GM06990 (cell line): ENCODE data around the gene ZNRD2.

Experiments used
- DNase-seq: peaks from one replicate; pipeline ENCODE4 v3.0.0-alpha.2; 2011; ENCODE audit not compliant: insufficient read length; ENCODE audit errors: extremely low read depth
- H3K27me3 ChIP-seq: replicated peaks from 2 replicates; pipeline ENCODE4 v1.6.0; 2011; ENCODE audit warnings: low read length; ENCODE audit not compliant: control insufficient read depth, insufficient read depth
- H3K36me3 ChIP-seq: 2 replicates; pipeline ENCODE4 v1.5.1; 2011; ENCODE audit warnings: low read length; ENCODE audit not compliant: control insufficient read depth, insufficient read depth
- H3K4me3 ChIP-seq: replicated peaks from 2 replicates; pipeline ENCODE4 v1.5.1; 2011; ENCODE audit warnings: low read depth, mild to moderate bottlenecking, control low read depth, low read length
- CTCF ChIP-seq: IDR thresholded peaks from 2 replicates; pipeline ENCODE4 v1.5.1; 2011; ENCODE audit warnings: low read length, control low read depth, mild to moderate bottlenecking, inconsistent platforms; ENCODE audit not compliant: insufficient read depth, poor library complexity, severe bottlenecking

The ZNRD2 gene

DNA sequence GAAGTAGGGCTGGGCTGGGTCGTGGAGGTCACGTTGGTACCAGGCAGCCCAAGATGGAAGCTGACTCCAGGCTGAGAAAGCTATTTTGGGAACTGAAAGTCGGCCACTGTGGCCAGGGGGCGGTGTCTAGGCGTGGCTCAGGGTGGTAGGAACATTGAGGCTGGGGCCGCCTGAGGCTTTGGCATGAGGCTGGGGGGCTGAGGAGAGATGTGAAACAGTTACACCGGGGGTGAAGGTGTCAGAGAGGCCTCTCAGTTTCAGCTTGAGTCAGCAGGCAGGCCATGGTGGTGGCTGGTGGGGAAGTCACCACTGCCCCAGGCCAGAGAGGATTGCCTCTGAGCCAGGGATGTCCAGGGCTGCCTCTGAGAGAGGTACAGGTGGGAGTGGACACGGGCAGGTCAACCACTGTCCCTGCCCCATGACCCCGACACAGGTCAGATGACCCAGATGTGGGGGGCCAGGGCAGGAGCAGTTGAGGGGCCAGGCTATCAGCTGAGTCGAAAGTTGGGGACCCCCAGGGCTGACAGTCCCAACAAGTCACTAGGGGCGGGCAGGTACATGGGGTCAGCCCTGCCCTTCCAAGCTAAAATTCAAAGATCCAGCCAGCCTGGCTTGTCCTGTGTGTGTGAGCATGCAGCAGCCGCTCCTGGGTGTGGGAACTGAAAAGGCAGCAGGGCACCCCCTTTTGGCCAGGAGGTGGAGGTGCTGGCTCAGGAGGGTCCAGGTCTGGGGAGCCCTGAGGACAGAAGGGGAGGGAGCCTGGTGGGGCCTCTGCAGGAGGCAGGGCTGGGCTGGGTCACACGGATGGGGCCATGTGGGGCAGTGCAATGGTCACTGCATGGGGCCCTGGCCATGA is 18.1 kb downstream of the ZNRD2 start:
- peak; percentile 93 for TF ChIP-seq CTCF
- DNase-seq, result peak; percentile 93
- no peaks in the 10 kb centered on the region for H3K27me3 ChIP-seq
- peaks cover 34% of the 10 kb centered on the region for H3K36me3 ChIP-seq
- H3K4me3 ChIP-seq, result peak overlapping the region; percentile 50

DNA sequence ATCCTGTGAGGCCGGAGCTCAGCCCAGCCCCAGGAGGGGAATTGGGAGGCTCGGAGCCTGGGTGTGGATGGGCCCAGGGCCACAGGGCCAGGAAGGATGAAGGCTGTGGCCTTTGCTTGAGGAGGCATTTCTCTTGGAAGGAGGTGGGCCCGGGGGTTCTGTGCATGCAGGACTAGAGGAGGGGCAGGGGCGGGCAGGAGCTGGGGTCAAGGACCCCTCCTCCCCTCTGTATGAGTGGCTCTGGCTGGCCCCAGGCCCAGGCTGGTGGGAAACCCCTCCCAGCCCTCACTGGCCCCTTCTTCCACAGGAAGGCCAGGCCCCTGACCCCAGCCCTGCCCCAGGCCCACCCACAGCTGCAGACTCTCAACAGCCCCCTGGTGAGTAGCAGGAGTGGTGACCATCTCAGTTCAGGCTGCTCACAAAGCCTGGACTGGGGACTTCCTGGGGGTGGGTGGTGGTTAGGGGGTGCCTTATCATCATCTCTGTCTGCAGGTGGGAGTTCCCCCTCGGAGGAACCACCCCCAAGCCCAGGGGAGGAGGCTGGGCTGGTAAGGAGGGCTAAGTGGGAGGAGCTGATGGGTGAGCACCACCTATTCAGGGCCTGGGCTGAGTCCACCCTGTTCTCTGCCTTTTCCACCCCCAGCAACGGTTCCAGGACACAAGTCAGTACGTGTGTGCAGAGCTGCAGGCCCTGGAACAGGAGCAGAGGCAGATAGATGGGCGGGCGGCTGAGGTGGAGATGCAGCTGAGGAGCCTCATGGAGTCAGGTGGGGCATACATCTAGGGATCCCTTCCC is 19.4 kb downstream of the ZNRD2 start:
- Histone ChIP-seq H3K27me3 (no peaks in the 10 kb centered on the region), H3K36me3 (peaks cover 29% of the 10 kb centered on the region), H3K4me3 (no peak overlapping the region)
- DNase-seq, result peak; percentile 71
- no peak for TF ChIP-seq CTCF

GRCh38 chr11:65590240-65590738 is 20.0 kb downstream of the ZNRD2 start:
- TF ChIP-seq CTCF, result no peak
- H3K27me3 ChIP-seq, result no peaks in the 10 kb centered on the region
- H3K36me3 ChIP-seq, result peaks cover 29% of the 10 kb centered on the region
- no peak overlapping the region for H3K4me3 ChIP-seq
- DNase-seq, result no peak

DNA sequence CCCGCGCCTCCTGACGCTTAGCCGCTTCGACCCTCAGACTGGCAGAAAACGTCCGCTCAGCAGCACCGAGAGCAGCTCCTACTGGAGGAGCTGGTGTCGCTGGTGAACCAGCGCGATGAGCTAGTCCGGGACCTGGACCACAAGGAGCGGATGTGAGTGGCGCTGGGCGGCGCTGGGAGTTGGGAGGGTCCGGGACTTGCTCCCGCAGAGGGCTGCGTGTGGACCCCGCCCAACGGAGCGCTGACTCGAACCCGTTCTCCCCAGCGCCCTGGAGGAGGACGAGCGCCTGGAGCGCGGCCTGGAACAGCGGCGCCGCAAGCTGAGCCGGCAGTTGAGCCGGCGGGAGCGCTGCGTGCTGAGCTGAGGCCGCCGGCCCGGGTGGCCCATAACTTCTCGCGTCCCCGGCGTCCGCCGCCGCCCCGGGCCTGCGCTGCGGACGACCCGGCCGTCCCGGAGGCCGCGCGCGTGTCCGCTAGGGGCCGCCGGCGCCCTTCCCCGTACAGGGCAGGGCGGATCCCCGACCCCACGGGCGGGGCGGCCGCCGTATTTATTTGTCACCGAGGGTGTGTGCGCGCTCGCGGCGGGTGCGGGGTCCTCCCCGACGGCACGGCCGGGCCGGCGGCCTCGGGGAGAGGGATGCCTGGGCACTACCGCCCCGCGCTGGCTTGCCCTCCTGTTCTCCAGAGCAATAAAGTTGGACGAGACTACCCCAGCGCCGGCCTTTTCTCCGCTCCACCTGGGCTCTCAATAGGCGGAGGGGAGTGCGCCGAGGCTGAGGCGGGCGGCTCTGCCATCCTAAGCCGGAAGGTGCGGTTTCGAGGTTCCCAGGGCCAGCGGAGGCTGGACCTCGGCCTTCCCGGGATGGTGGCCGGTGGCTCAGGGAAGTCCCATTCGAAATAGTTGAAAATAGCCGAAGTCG is 21.9 kb downstream of the ZNRD2 start:
- Histone ChIP-seq H3K27me3 (no peaks in the 10 kb centered on the region), H3K36me3 (peaks cover 21% of the 10 kb centered on the region), H3K4me3 (no peak overlapping the region)
- DNase-seq, result no peak
- no peak for TF ChIP-seq CTCF

- no peak for DNase-seq
- peaks cover 24% of the 10 kb centered on the region for H3K36me3 ChIP-seq
- no peak for TF ChIP-seq CTCF
- H3K4me3 ChIP-seq, result no peak overlapping the region
- no peaks in the 10 kb centered on the region for H3K27me3 ChIP-seq
Observed at GRCh38 chr11:65592858-65593517, 22.7 kb downstream of the ZNRD2 start.
